Measurements from ENCODE around the gene HS3ST2. TPM values are rescaled to one million over a fixed set of nuclear protein-coding genes. Genes with fewer than 3 reads are reported as not detected.

The HS3ST2 gene
- polyA plus RNA-seq, 1 of the 3 experiments (the other 2 are of a cell fraction) = not detected

DNA sequence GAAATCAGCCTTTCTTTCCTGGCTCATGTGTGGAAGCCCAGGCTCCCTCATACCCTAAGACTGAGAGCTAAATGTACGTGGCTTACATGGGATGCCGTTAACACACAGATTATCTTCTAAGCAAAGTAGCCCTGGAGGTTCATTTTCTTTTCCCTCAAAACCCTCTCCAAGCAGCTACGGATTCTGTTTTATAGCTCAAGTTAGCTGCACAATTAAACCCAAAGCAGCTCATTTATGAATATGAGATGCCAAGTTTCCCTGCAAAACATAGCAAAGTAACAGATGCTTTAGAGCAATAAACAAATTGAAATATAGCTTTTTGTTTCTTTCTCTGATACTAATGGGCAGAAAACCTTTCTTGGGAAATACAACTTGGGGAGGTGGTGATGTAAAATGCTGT, 72.0 kb downstream of the HS3ST2 start:
- H2AFZ ChIP-seq (ENCODE audit: low read depth) = no peak overlapping the region
- CTCF ChIA-PET = interaction anchor here (0.9 to 1.5 kb wide), 3 partner anchors 13 to 175 kb away, joined by 3 to 11 read pairs (median 3); no protein-coding TSS in a partner anchor
- no peak for DNase-seq
- H3K27me3 ChIP-seq (ENCODE audit: insufficient read depth) = no peaks in the 10 kb centered on the region
- no peaks in the 10 kb centered on the region for H3K9me2 ChIP-seq
- H3K36me3 ChIP-seq (replicated peaks in 1 of 2; ENCODE audit: control insufficient read depth in 1 of 2, insufficient read depth in 2 of 2, low read length in 1 of 2) = no peaks in the 10 kb centered on the region
- TF ChIP-seq, protein P1, sequence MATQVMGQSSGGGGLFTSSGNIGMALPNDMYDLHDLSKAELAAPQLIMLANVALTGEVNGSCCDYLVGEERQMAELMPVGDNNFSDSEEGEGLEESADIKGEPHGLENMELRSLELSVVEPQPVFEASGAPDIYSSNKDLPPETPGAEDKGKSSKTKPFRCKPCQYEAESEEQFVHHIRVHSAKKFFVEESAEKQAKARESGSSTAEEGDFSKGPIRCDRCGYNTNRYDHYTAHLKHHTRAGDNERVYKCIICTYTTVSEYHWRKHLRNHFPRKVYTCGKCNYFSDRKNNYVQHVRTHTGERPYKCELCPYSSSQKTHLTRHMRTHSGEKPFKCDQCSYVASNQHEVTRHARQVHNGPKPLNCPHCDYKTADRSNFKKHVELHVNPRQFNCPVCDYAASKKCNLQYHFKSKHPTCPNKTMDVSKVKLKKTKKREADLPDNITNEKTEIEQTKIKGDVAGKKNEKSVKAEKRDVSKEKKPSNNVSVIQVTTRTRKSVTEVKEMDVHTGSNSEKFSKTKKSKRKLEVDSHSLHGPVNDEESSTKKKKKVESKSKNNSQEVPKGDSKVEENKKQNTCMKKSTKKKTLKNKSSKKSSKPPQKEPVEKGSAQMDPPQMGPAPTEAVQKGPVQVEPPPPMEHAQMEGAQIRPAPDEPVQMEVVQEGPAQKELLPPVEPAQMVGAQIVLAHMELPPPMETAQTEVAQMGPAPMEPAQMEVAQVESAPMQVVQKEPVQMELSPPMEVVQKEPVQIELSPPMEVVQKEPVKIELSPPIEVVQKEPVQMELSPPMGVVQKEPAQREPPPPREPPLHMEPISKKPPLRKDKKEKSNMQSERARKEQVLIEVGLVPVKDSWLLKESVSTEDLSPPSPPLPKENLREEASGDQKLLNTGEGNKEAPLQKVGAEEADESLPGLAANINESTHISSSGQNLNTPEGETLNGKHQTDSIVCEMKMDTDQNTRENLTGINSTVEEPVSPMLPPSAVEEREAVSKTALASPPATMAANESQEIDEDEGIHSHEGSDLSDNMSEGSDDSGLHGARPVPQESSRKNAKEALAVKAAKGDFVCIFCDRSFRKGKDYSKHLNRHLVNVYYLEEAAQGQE (IDR thresholded peaks at IDR 0.05; ENCODE audit: low read depth, low read length) = no peak
- TF ChIP-seq, protein P2, sequence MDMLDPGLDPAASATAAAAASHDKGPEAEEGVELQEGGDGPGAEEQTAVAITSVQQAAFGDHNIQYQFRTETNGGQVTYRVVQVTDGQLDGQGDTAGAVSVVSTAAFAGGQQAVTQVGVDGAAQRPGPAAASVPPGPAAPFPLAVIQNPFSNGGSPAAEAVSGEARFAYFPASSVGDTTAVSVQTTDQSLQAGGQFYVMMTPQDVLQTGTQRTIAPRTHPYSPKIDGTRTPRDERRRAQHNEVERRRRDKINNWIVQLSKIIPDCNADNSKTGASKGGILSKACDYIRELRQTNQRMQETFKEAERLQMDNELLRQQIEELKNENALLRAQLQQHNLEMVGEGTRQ (IDR thresholded peaks at IDR 0.05; ENCODE audit: borderline replicate concordance, low read depth, low read length) = no peak
- no peak for TF ChIP-seq SMC3 (IDR thresholded peaks at IDR 0.05; ENCODE audit: low read depth, low read length)
- no peak for TF ChIP-seq TEAD4 (IDR thresholded peaks at IDR 0.05; ENCODE audit: borderline replicate concordance, insufficient read depth)
- no peak for TF ChIP-seq FOXM1 (IDR thresholded peaks at IDR 0.05; ENCODE audit: low read depth)
- TF ChIP-seq RXRA (IDR thresholded peaks at IDR 0.05; ENCODE audit: borderline replicate concordance, low read depth) = no peak
- TF ChIP-seq CHD2 (IDR thresholded peaks at IDR 0.05; ENCODE audit: low read length, partially characterized antibody) = no peak
- TF ChIP-seq MEF2A (IDR thresholded peaks at IDR 0.05; ENCODE audit: borderline replicate concordance, low read depth) = no peak
- TF ChIP-seq, protein P3, sequence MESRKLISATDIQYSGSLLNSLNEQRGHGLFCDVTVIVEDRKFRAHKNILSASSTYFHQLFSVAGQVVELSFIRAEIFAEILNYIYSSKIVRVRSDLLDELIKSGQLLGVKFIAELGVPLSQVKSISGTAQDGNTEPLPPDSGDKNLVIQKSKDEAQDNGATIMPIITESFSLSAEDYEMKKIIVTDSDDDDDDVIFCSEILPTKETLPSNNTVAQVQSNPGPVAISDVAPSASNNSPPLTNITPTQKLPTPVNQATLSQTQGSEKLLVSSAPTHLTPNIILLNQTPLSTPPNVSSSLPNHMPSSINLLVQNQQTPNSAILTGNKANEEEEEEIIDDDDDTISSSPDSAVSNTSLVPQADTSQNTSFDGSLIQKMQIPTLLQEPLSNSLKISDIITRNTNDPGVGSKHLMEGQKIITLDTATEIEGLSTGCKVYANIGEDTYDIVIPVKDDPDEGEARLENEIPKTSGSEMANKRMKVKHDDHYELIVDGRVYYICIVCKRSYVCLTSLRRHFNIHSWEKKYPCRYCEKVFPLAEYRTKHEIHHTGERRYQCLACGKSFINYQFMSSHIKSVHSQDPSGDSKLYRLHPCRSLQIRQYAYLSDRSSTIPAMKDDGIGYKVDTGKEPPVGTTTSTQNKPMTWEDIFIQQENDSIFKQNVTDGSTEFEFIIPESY (IDR thresholded peaks at IDR 0.05; ENCODE audit: borderline replicate concordance, low read depth) = no peak
- TF ChIP-seq POLR2AphosphoS5 (IDR thresholded peaks at IDR 0.05; ENCODE audit: low read depth, low read length) = no peak
- TF ChIP-seq ELF1 (IDR thresholded peaks at IDR 0.05) = no peak
- TF ChIP-seq TAF1 (IDR thresholded peaks at IDR 0.05; ENCODE audit: borderline replicate concordance, low read depth, low read length) = no peak
- TF ChIP-seq RFX5 (IDR thresholded peaks at IDR 0.05; ENCODE audit: low read length) = no peak
- TF ChIP-seq GATA2 (CRISPR knock-in tag; IDR thresholded peaks at IDR 0.05) = no peak
- no peak for TF ChIP-seq MXI1 (IDR thresholded peaks at IDR 0.05; ENCODE audit: low read depth, low read length)
- no peak for TF ChIP-seq EZH2phosphoT487 (IDR thresholded peaks at IDR 0.05; ENCODE audit: borderline replicate concordance, low read depth)
- TF ChIP-seq, protein P4, sequence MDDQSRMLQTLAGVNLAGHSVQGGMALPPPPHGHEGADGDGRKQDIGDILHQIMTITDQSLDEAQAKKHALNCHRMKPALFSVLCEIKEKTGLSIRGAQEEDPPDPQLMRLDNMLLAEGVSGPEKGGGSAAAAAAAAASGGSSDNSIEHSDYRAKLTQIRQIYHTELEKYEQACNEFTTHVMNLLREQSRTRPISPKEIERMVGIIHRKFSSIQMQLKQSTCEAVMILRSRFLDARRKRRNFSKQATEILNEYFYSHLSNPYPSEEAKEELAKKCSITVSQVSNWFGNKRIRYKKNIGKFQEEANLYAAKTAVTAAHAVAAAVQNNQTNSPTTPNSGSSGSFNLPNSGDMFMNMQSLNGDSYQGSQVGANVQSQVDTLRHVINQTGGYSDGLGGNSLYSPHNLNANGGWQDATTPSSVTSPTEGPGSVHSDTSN (IDR thresholded peaks at IDR 0.05) = no peak
- no peak for TF ChIP-seq EP300 (IDR thresholded peaks at IDR 0.05; ENCODE audit: borderline replicate concordance in 1 of 2, low read depth in 1 of 2, low read length in 1 of 2)
- TF ChIP-seq, protein P5, sequence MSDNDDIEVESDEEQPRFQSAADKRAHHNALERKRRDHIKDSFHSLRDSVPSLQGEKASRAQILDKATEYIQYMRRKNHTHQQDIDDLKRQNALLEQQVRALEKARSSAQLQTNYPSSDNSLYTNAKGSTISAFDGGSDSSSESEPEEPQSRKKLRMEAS (IDR thresholded peaks at IDR 0.05; ENCODE audit: low read depth) = no peak
- no peak overlapping the region for H3K27ac ChIP-seq (ENCODE audit: low read depth in 2 of 2, low read length in 1 of 2)
- WGBS (ENCODE audit: low lambda C conversion rate) = 53% methylated on average over 3 of the region's 3 CpGs
- no peak overlapping the region for H3K9ac ChIP-seq
- no peak overlapping the region for H3K4me2 ChIP-seq
- H4K20me1 ChIP-seq (ENCODE audit: insufficient read depth) = no peaks in the 10 kb centered on the region
- H3F3A ChIP-seq (replicated peaks; ENCODE audit: insufficient read depth) = no peaks in the 10 kb centered on the region
- POLR2A ChIA-PET = no interaction called here
- H3K79me2 ChIP-seq (ENCODE audit: insufficient read depth) = no peaks in the 10 kb centered on the region
- H3K9me3 ChIP-seq = no peaks in the 10 kb centered on the region
- no peak overlapping the region for H3K4me3 ChIP-seq (ENCODE audit: low read depth in 2 of 2, low read length in 1 of 2)
- no peaks in the 10 kb centered on the region for H3K4me1 ChIP-seq (ENCODE audit: control insufficient read depth in 1 of 2, insufficient read depth in 2 of 2, low read depth in 1 of 2, low read length in 1 of 2)
